Measurements from ENCODE around the gene MR1. TPM values are rescaled to one million over a fixed set of nuclear protein-coding genes. Genes with fewer than 3 reads are reported as not detected.
A peak's percentile ranks its signal among the peaks of the same experiment; 100 is the strongest.

MR1 gene
- total RNA-seq, 1 donor from 2014 or later, result 0.99 TPM

DNA sequence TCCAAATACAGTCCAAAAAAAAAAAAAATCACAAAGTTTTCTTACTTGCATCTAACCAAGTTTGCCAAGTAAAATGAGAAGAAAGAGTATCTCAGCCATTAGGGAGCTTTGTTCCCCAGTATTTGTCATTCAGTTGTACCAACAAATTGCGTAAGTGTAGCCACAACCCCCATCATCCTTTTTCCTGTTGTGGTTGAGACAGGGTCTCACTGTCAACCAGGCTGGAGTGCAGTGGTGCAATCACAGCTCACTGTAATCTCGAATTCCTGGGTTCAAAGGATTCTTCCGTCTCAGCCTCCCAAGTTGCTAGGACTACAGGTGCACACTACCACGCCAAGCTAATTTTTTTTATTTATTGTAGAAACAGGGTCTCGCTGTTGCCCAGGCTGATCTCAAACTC lies 20.6 kb upstream of the MR1 start:
- Mint-ChIP-seq H3K36me3 (peaks cover 10% of the 10 kb centered on the region), H3K27ac (no peak overlapping the region), H3K9me3 (no peaks in the 10 kb centered on the region), H3K4me1 (ENCODE audit: unreplicated experiment) (peaks cover 18% of the 10 kb centered on the region), H3K27me3 (no peaks in the 10 kb centered on the region), H3K4me3 (no peak overlapping the region)
- TF ChIP-seq, protein P1, sequence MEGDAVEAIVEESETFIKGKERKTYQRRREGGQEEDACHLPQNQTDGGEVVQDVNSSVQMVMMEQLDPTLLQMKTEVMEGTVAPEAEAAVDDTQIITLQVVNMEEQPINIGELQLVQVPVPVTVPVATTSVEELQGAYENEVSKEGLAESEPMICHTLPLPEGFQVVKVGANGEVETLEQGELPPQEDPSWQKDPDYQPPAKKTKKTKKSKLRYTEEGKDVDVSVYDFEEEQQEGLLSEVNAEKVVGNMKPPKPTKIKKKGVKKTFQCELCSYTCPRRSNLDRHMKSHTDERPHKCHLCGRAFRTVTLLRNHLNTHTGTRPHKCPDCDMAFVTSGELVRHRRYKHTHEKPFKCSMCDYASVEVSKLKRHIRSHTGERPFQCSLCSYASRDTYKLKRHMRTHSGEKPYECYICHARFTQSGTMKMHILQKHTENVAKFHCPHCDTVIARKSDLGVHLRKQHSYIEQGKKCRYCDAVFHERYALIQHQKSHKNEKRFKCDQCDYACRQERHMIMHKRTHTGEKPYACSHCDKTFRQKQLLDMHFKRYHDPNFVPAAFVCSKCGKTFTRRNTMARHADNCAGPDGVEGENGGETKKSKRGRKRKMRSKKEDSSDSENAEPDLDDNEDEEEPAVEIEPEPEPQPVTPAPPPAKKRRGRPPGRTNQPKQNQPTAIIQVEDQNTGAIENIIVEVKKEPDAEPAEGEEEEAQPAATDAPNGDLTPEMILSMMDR (conservative IDR thresholded peaks at IDR 0.05), result no peak
- no peak for DNase-seq (ENCODE audit: extremely low spot score, unreplicated experiment)

DNA sequence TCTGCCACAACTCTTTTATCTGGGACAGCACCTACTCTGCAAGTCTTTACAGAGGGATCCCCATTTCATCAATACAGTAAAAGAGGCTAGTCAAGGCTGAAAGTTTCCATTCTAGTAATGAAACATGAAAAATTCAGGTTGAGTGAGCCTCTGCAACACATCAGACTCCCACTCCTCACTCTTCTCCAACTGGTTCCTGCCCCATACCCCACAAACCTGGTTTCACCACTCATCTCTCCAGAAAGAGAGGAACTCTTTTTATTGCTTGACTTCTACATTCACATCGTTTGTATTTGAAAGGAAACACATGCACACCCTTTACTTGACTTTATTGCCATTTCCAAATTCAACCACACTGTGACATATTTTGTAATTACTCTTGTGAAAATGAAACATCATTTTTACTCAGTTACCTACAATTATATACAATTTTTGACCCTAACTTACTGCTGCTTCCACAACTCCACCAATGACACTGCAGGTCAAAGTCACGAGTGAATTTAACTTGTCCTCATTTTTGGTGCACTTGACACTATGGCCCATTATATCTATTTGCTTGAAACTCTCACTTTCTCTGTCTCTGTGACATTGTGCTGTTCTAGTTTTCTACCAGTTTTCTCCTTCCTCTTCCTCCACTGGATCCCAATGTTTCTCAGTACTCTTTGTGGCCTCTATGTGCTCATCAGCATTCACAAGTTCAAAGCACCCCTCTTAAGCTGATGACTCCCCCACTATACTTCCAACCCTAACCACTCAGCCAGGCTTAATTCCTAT lies 19.1 kb upstream of the MR1 start:
- peaks cover 10% of the 10 kb centered on the region for H3K36me3 Mint-ChIP-seq
- no peak overlapping the region for H3K4me3 Mint-ChIP-seq
- H3K9me3 Mint-ChIP-seq, result no peaks in the 10 kb centered on the region
- H3K4me1 Mint-ChIP-seq (ENCODE audit: unreplicated experiment), result peaks cover 18% of the 10 kb centered on the region
- no peak overlapping the region for H3K27ac Mint-ChIP-seq
- no peaks in the 10 kb centered on the region for H3K27me3 Mint-ChIP-seq
- TF ChIP-seq, protein P1 (conservative IDR thresholded peaks at IDR 0.05), result no peak
- DNase-seq (ENCODE audit: extremely low spot score, unreplicated experiment), result no peak

DNA sequence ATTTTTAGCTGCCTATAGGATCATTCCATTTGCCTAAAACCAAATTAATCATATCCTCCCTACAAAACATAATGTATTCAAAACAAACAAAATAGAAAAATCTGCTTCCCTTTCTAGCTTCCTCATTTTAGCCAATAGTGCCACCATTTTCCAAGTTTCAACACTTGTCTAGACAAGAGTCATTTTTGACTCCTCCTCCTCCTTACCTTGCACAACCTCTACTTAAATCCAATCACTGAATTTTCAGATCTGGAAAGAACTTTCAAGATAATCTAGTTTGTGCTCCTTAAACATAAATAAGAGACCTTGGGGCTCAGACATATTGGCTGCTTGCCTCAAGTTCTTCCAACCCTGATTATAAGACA lies 18.6 kb upstream of the MR1 start:
- Mint-ChIP-seq H3K27me3 (no peaks in the 10 kb centered on the region), H3K9me3 (no peaks in the 10 kb centered on the region), H3K36me3 (peaks cover 10% of the 10 kb centered on the region), H3K27ac (no peak overlapping the region), H3K4me3 (no peak overlapping the region), H3K4me1 (ENCODE audit: unreplicated experiment) (peaks cover 20% of the 10 kb centered on the region)
- no peak for DNase-seq (ENCODE audit: extremely low spot score, unreplicated experiment)
- TF ChIP-seq, protein P1 (conservative IDR thresholded peaks at IDR 0.05), result no peak

DNA sequence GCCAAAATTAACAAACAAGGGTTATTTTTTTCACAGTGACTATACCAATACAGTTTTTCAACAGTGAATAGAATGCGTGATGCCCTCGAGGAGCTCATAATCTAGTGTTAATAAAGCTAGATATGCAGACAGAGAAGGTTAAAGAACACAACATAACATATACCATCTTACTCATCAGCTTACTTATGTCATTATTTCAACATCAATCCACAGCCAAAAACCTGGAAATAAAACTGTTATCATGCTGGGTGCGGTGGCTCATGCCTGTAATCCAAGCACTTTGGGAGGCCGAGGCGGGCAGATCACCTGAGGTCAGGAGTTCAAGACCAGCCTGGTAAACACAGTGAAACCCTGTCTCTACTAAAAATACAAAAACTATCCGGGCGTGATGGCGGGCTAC lies 17.2 kb upstream of the MR1 start:
- peaks cover 26% of the 10 kb centered on the region for H3K4me1 Mint-ChIP-seq (ENCODE audit: unreplicated experiment)

DNA sequence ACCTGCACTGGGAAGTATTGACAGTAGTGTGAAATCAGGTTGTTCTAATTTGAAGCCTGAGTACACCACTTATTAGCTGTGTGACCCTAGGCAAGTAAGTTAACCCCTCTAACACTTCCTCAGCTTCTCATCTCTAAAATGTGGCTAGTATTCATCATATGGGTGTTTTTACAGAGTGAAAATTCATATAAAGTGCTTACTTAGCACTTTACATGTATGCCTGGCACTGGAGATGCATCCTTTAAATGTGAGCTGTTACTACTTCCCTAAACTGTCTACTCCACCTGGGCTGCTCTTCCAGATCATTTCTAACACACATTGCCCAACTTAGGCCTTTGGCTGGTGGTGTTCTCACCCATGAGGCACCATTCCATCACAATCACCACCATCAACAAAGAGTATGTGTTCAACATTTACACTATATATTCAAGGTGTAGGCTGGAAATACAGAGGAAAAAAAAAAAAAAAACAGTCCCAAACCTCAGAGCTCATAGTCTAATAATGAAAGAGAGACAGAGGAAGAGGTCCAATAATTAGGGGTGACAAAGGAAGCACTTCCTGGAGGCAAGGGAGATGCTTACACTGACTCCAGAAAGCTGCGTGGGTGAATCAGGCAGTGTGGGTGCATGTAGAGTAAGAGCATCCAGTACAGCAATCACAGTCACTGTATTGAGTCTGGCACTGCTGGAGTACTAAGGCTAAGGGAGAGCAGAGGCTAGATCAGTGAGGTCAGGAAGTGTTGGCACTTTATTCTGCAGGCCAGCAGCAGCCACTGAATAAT lies 14.7 kb upstream of the MR1 start:
- Mint-ChIP-seq H3K4me3 (peak overlapping the region; percentile 64), H3K27ac (no peak overlapping the region), H3K36me3 (peaks cover 7% of the 10 kb centered on the region), H3K27me3 (peaks cover 3% of the 10 kb centered on the region), H3K4me1 (ENCODE audit: unreplicated experiment) (peaks cover 20% of the 10 kb centered on the region), H3K9me3 (no peaks in the 10 kb centered on the region)
- TF ChIP-seq, protein P1 (conservative IDR thresholded peaks at IDR 0.05), result no peak
- DNase-seq (ENCODE audit: extremely low spot score, unreplicated experiment), result no peak

More for the DNA sequence above, 17.2 kb upstream of the MR1 start:
- Mint-ChIP-seq H3K9me3 (no peaks in the 10 kb centered on the region), H3K4me3 (no peak overlapping the region), H3K27ac (no peak overlapping the region), H3K27me3 (no peaks in the 10 kb centered on the region), H3K36me3 (peaks cover 10% of the 10 kb centered on the region)
- no peak for DNase-seq (ENCODE audit: extremely low spot score, unreplicated experiment)
- TF ChIP-seq, protein P1 (conservative IDR thresholded peaks at IDR 0.05), result no peak
